Measurements from ENCODE around the gene KCNJ8.

DNA sequence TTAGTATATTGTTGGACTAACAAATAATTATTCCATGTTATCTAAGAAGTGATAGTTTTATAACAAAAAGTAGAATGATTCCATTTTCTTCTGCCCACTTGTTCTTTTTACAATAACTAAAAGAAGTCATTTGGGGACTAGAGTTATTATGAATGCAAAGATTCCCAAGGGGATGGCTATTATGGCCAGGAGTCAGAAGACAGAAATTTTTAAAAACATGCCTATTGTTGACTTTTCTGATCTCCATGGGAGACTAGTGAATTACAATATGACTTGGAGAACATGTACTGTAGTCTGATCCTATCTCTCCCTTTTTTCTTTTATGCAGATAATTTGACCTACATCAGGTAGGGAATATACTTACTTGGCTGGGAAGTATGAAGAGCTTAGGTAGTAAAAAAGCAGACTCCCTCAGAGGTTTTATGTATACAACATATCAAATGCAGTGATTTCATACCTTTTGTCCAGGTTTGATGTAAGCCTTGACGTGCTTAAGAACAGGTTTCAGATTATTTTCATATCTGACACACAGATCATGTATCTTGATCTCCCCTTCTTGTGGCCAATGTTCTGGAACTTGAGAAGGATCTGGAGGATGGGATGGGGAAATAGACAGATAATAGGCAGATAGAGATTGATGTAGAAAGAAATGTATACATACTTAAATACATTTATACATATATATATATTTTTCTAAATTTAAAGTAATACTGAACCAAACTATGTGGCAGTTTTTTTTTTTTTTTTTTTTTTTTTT, 41.0 kb upstream of the KCNJ8 start:
- TF ChIP-seq, protein P1, sequence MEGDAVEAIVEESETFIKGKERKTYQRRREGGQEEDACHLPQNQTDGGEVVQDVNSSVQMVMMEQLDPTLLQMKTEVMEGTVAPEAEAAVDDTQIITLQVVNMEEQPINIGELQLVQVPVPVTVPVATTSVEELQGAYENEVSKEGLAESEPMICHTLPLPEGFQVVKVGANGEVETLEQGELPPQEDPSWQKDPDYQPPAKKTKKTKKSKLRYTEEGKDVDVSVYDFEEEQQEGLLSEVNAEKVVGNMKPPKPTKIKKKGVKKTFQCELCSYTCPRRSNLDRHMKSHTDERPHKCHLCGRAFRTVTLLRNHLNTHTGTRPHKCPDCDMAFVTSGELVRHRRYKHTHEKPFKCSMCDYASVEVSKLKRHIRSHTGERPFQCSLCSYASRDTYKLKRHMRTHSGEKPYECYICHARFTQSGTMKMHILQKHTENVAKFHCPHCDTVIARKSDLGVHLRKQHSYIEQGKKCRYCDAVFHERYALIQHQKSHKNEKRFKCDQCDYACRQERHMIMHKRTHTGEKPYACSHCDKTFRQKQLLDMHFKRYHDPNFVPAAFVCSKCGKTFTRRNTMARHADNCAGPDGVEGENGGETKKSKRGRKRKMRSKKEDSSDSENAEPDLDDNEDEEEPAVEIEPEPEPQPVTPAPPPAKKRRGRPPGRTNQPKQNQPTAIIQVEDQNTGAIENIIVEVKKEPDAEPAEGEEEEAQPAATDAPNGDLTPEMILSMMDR (conservative IDR thresholded peaks at IDR 0.05; ENCODE audit: low read length): no peak
- no peak for TF ChIP-seq EZH2phosphoT487 (IDR thresholded peaks at IDR 0.05; ENCODE audit: borderline replicate concordance)

Data from Loucy (cell line).